ENCODE results near the gene ANKMY1. TPM values are rescaled to one million over a fixed set of nuclear protein-coding genes. Genes with fewer than 3 reads are reported as not detected.

Gene ANKMY1
- total and polyA plus RNA-seq, 2 of the 13 experiments (the other 11 are each of a cell fraction or from before 2014, with no cell fraction given), result 11.7 to 18.8 TPM

GRCh38 chr2:240586198-240586918 lies 28.6 kb upstream of the ANKMY1 start, which contains the start of gene CAPN10 (continued):
- TF ChIP-seq CREB1 (IDR thresholded peaks at IDR 0.05) (peak; percentile 81), CREB1 (CRISPR knock-in tag; IDR thresholded peaks at IDR 0.05) (peak; percentile 92), POLR2AphosphoS2 (IDR thresholded peaks at IDR 0.05; ENCODE audit: low read depth, low read length) (0 out of 2 replicates have a peak, but pooled peaks have one; percentile 66), ZNF556 (CRISPR knock-in tag; IDR thresholded peaks at IDR 0.05; ENCODE audit: borderline replicate concordance) (peak; percentile 86)
- TF ChIP-seq, protein P1, sequence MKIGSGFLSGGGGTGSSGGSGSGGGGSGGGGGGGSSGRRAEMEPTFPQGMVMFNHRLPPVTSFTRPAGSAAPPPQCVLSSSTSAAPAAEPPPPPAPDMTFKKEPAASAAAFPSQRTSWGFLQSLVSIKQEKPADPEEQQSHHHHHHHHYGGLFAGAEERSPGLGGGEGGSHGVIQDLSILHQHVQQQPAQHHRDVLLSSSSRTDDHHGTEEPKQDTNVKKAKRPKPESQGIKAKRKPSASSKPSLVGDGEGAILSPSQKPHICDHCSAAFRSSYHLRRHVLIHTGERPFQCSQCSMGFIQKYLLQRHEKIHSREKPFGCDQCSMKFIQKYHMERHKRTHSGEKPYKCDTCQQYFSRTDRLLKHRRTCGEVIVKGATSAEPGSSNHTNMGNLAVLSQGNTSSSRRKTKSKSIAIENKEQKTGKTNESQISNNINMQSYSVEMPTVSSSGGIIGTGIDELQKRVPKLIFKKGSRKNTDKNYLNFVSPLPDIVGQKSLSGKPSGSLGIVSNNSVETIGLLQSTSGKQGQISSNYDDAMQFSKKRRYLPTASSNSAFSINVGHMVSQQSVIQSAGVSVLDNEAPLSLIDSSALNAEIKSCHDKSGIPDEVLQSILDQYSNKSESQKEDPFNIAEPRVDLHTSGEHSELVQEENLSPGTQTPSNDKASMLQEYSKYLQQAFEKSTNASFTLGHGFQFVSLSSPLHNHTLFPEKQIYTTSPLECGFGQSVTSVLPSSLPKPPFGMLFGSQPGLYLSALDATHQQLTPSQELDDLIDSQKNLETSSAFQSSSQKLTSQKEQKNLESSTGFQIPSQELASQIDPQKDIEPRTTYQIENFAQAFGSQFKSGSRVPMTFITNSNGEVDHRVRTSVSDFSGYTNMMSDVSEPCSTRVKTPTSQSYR (CRISPR knock-in tag; IDR thresholded peaks at IDR 0.05; ENCODE audit: borderline replicate concordance), result peak; percentile 26; the same call in 1 of the 2 replicates

- ChIA-PET CTCF (ENCODE audit: low intra/inter-chr PET ratio, low total read pairs) (interaction anchor here (1.8 kb wide), 1 partner anchor 19 kb away, joined by 5 read pairs; no protein-coding TSS in a partner anchor), POLR2A (interaction anchor here (1.0 to 6.0 kb wide), 12 partner anchors 9 to 729 kb away, joined by 3 to 149 read pairs (median 9); partner anchors contain the start of genes ANKMY1, DUSP28, HDLBP and RNPEPL1)
- Histone ChIP-seq H3K4me2 (ENCODE audit: low read depth, low read length) (peak overlapping the region; percentile 98), H3K27me3 (ENCODE audit: control insufficient read depth in 1 of 2, insufficient read depth in 2 of 2, low read length in 2 of 2) (peaks cover 0 to 4% of the 10 kb centered on the region in 2 experiments; a peak in 1 of 5 replicates), H3K27ac (ENCODE audit: extremely low read length, insufficient read depth, low read length) (peak overlapping the region; percentile 89), H4K20me1 (ENCODE audit: insufficient read depth, low read length) (peaks cover 17% of the 10 kb centered on the region; the same call in 1 of the 2 replicates), H3K9me3 (ENCODE audit: low read length) (no peaks in the 10 kb centered on the region), H3K9ac (ENCODE audit: insufficient read depth, low read depth, low read length) (peak overlapping the region; percentile 98), H3K4me3 (replicated peaks in 1 of 3; ENCODE audit: insufficient read depth in 1 of 3, low read depth in 2 of 3, low read length in 3 of 3) (peak overlapping the region; percentile 83 to 90 (median 88)), H2AFZ (ENCODE audit: low read length) (no peak overlapping the region), H3K79me2 (ENCODE audit: insufficient read depth, low read length) (peaks cover 72% of the 10 kb centered on the region), H3K36me3 (replicated peaks in 1 of 2; ENCODE audit: control insufficient read depth in 1 of 2, insufficient read depth in 2 of 2, low read length in 2 of 2) (peaks cover 8 to 20% of the 10 kb centered on the region in 2 experiments), H3K4me1 (ENCODE audit: insufficient read depth, low read length) (peaks cover 66% of the 10 kb centered on the region)
- FAIRE-seq, result no peak
- ATAC-seq, result no peak
- 2% methylated on average over 13 of the region's 20 CpGs for WGBS (ENCODE audit: low lambda C conversion rate)
- DNase-seq (ENCODE audit: low spot score), result no peak
- BruUV-seq (replicated peaks), result TSS peak; percentile 63
- intact Hi-C loops (cut with micrococcal nuclease; ENCODE audit: unreplicated experiment), result loop anchor here (1.0 kb wide), 2 partner anchors 19 to 41 kb away; no protein-coding TSS in a partner anchor
- in situ Hi-C loops (cut with HindIII; ENCODE audit: extremely low pct_ligation_motif_present, low pct_unique_long_range_greater_than_20kb), result no loop called here
- TF ChIP-seq, protein P2, sequence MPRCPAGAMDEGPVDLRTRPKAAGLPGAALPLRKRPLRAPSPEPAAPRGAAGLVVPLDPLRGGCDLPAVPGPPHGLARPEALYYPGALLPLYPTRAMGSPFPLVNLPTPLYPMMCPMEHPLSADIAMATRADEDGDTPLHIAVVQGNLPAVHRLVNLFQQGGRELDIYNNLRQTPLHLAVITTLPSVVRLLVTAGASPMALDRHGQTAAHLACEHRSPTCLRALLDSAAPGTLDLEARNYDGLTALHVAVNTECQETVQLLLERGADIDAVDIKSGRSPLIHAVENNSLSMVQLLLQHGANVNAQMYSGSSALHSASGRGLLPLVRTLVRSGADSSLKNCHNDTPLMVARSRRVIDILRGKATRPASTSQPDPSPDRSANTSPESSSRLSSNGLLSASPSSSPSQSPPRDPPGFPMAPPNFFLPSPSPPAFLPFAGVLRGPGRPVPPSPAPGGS (CRISPR knock-in tag; IDR thresholded peaks at IDR 0.05), result 0 out of 2 replicates have a peak, but pooled peaks have one; percentile 8
- TF ChIP-seq, protein P3, sequence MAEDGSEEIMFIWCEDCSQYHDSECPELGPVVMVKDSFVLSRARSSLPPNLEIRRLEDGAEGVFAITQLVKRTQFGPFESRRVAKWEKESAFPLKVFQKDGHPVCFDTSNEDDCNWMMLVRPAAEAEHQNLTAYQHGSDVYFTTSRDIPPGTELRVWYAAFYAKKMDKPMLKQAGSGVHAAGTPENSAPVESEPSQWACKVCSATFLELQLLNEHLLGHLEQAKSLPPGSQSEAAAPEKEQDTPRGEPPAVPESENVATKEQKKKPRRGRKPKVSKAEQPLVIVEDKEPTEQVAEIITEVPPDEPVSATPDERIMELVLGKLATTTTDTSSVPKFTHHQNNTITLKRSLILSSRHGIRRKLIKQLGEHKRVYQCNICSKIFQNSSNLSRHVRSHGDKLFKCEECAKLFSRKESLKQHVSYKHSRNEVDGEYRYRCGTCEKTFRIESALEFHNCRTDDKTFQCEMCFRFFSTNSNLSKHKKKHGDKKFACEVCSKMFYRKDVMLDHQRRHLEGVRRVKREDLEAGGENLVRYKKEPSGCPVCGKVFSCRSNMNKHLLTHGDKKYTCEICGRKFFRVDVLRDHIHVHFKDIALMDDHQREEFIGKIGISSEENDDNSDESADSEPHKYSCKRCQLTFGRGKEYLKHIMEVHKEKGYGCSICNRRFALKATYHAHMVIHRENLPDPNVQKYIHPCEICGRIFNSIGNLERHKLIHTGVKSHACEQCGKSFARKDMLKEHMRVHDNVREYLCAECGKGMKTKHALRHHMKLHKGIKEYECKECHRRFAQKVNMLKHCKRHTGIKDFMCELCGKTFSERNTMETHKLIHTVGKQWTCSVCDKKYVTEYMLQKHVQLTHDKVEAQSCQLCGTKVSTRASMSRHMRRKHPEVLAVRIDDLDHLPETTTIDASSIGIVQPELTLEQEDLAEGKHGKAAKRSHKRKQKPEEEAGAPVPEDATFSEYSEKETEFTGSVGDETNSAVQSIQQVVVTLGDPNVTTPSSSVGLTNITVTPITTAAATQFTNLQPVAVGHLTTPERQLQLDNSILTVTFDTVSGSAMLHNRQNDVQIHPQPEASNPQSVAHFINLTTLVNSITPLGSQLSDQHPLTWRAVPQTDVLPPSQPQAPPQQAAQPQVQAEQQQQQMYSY (CRISPR knock-in tag; IDR thresholded peaks at IDR 0.05), result no peak
- TF ChIP-seq, protein P4, sequence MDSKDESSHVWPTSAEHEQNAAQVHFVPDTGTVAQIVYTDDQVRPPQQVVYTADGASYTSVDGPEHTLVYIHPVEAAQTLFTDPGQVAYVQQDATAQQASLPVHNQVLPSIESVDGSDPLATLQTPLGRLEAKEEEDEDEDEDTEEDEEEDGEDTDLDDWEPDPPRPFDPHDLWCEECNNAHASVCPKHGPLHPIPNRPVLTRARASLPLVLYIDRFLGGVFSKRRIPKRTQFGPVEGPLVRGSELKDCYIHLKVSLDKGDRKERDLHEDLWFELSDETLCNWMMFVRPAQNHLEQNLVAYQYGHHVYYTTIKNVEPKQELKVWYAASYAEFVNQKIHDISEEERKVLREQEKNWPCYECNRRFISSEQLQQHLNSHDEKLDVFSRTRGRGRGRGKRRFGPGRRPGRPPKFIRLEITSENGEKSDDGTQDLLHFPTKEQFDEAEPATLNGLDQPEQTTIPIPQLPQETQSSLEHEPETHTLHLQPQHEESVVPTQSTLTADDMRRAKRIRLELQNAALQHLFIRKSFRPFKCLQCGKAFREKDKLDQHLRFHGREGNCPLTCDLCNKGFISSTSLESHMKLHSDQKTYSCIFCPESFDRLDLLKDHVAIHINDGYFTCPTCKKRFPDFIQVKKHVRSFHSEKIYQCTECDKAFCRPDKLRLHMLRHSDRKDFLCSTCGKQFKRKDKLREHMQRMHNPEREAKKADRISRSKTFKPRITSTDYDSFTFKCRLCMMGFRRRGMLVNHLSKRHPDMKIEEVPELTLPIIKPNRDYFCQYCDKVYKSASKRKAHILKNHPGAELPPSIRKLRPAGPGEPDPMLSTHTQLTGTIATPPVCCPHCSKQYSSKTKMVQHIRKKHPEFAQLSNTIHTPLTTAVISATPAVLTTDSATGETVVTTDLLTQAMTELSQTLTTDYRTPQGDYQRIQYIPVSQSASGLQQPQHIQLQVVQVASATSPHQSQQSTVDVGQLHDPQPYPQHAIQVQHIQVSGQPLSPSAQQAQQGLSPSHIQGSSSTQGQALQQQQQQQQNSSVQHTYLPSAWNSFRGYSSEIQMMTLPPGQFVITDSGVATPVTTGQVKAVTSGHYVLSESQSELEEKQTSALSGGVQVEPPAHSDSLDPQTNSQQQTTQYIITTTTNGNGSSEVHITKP (CRISPR knock-in tag; IDR thresholded peaks at IDR 0.05; ENCODE audit: low read depth), result no peak
These were observed 28.0 kb upstream of the ANKMY1 start for GRCh38 chr2:240585681-240586197.

Data from HepG2 (cell line).